Measurements from ENCODE around the gene UQCRQ. TPM values are rescaled to one million over a fixed set of nuclear protein-coding genes. Genes with fewer than 3 reads are reported as not detected.
A peak's percentile ranks its signal among the peaks of the same experiment; 100 is the strongest.

UQCRQ gene
- total and polyA plus RNA-seq, 9 of the 15 experiments (the other 6 are each of a cell fraction or from before 2014, with no cell fraction given), result 235 to 2,421 (median 883) TPM

DNA sequence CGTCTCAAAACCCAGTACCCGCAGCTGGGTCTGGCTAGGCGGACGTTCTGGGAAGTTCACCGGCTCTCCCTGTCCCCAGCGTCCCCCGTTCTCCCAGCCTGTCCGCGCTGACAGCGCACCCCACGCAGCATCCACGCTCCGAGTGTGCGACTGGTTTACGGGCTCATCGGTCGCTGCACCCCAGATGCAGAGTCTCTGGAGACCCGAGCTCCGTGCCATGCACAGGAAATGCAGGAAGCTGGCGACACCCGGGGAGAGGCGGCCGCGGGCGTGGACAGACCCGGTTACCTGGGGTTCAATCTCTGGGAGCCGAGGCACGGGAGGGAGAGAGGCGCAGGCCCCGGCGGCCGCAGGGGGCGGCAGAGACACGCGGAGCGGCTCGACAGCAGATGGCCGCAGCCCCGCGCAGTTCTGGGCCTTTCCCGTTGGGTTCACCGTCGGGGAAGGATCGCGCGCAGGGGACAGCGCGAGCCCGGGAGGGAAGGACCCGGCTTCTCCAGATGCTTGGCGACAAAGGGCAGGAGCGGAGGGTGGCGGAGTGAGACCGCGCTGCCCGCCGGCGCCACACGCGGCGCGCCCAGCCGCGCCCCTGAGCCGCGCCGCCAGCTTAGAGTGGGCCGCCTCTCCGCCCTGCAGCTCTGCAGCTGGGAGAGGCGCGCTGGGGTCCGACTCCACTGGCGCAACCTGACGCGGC, 36.6 kb upstream of the UQCRQ start (continued):
- TF ChIP-seq TRIM25 (IDR thresholded peaks at IDR 0.05; ENCODE audit: borderline replicate concordance) (no peak), PTBP1 (IDR thresholded peaks at IDR 0.05; ENCODE audit: low read depth, low read length) (no peak), ZNF445 (CRISPR knock-in tag; IDR thresholded peaks at IDR 0.05; ENCODE audit: low read depth) (no peak), HDAC1 (IDR thresholded peaks at IDR 0.05) (peak in 1 of 2 experiments; percentile 58; a peak in 2 of 4 replicates), ZC3H8 (IDR thresholded peaks at IDR 0.05) (no peak), ZNF57 (CRISPR knock-in tag; IDR thresholded peaks at IDR 0.05) (no peak), CTCF (IDR thresholded peaks at IDR 0.05 in 2 of 3, conservative IDR thresholded peaks at IDR 0.05 in 1 of 3; ENCODE audit: insufficient read depth in 2 of 3, low read depth in 1 of 3, low read length in 3 of 3) (peak; percentile 85 to 93 (median 93)), ILK (tag; IDR thresholded peaks at IDR 0.05; ENCODE audit: borderline replicate concordance, low read depth) (no peak), KDM5B (IDR thresholded peaks at IDR 0.05; ENCODE audit: insufficient replicate concordance, low read depth, low read length) (no peak), ZNF644 (tag; IDR thresholded peaks at IDR 0.05; ENCODE audit: low read depth) (no peak), ZNF274 (IDR thresholded peaks at IDR 0.05; ENCODE audit: borderline replicate concordance, low read depth, low read length) (no peak), CLOCK (CRISPR knock-in tag; IDR thresholded peaks at IDR 0.05; ENCODE audit: borderline replicate concordance) (no peak), ARID1B (IDR thresholded peaks at IDR 0.05) (no peak), POLR2AphosphoS5 (IDR thresholded peaks at IDR 0.05; ENCODE audit: control insufficient read depth, insufficient read depth, low read depth, low read length) (no peak)
- TF ChIP-seq, protein P1, sequence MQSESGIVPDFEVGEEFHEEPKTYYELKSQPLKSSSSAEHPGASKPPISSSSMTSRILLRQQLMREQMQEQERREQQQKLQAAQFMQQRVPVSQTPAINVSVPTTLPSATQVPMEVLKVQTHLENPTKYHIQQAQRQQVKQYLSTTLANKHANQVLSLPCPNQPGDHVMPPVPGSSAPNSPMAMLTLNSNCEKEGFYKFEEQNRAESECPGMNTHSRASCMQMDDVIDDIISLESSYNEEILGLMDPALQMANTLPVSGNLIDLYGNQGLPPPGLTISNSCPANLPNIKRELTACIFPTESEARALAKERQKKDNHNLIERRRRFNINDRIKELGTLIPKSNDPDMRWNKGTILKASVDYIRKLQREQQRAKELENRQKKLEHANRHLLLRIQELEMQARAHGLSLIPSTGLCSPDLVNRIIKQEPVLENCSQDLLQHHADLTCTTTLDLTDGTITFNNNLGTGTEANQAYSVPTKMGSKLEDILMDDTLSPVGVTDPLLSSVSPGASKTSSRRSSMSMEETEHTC (IDR thresholded peaks at IDR 0.05), result 0 out of 2 replicates have a peak, but pooled peaks have one; percentile 2
